Fibroblast of mammary gland (primary cell): ENCODE results near the gene ANO7.

Source experiments
- DNase-seq: peaks from one replicate; pipeline ENCODE4 v3.0.0-alpha.2; 2010; ENCODE audit warnings: low read depth
- H3K4me3 ChIP-seq: 2 replicates; pipeline ENCODE4 v1.5.1; 2011; ENCODE audit warnings: low read depth, mild to moderate bottlenecking, low read length, moderate library complexity; ENCODE audit not compliant: control insufficient read depth
- CTCF ChIP-seq: conservative IDR thresholded peaks from 2 replicates; pipeline ENCODE4 v1.5.1; 2011; ENCODE audit warnings: low read depth, low read length, inconsistent platforms; ENCODE audit not compliant: control insufficient read depth, insufficient read depth

ANO7 gene

GRCh38 chr2:241182126-241182525, 6.4 kb upstream of the ANO7 start:
- H3K4me3 ChIP-seq: no peak overlapping the region
- no peak for DNase-seq
- no peak for TF ChIP-seq CTCF

GRCh38 chr2:241182531-241183133, 5.8 kb upstream of the ANO7 start:
- no peak overlapping the region for H3K4me3 ChIP-seq
- no peak for DNase-seq
- no peak for TF ChIP-seq CTCF

GRCh38 chr2:241183221-241183620, 5.3 kb upstream of the ANO7 start:
- no peak for DNase-seq
- no peak for TF ChIP-seq CTCF
- no peak overlapping the region for H3K4me3 ChIP-seq

GRCh38 chr2:241184901-241185300, 3.6 kb upstream of the ANO7 start:
- no peak for TF ChIP-seq CTCF
- DNase-seq: no peak
- no peak overlapping the region for H3K4me3 ChIP-seq

GRCh38 chr2:241185961-241186360, 2.5 kb upstream of the ANO7 start:
- DNase-seq: no peak
- no peak for TF ChIP-seq CTCF

GRCh38 chr2:241187101-241187917, 1.2 kb upstream of the ANO7 start:
- H3K4me3 ChIP-seq: no peak overlapping the region
- no peak for TF ChIP-seq CTCF
- no peak for DNase-seq

More at GRCh38 chr2:241185961-241186360, 2.5 kb upstream of the ANO7 start:
- no peak overlapping the region for H3K4me3 ChIP-seq

GRCh38 chr2:241187918-241188234, 601 bp upstream of the ANO7 start:
- H3K4me3 ChIP-seq: no peak overlapping the region
- no peak for DNase-seq
- no peak for TF ChIP-seq CTCF
